Measurements from ENCODE around the gene SMAD9. TPM values are rescaled to one million over a fixed set of nuclear protein-coding genes. Genes with fewer than 3 reads are reported as not detected.

Gene SMAD9
- total and polyA plus RNA-seq, 2 of the 8 experiments (the other 6 are each of a cell fraction or from before 2014, with no cell fraction given) = 0.45 to 1.0 TPM

DNA sequence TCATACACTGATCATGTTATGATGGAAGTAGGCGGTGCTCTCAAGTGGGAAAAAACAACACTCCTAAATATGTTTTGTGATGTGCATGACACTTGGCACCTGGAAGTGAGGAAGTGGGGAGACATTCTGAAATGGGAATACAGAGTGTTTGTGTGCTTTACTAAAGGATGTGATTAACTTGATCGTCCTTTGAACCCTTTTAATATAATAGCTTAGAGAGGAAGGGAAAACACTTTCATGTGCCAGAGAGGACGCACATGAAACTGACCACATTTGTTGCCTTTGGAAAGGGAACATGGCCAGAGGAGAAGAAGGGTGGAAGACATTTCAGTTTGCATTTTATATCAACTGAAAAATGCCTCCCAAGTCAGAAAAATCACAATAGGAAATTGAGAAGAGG, 31.4 kb downstream of the SMAD9 start:
- H4K91ac ChIP-seq (replicated peaks; ENCODE audit: insufficient read length, low read length) = no peak overlapping the region
- H2AFZ ChIP-seq (ENCODE audit: low read length) = no peak overlapping the region; the same call in 1 of the 2 replicates
- H3K23ac ChIP-seq (ENCODE audit: insufficient read length) = no peak overlapping the region
- H3K79me2 ChIP-seq (ENCODE audit: control insufficient read depth in 1 of 2, insufficient read depth in 2 of 2, low read length in 2 of 2) = no peaks in the 10 kb centered on the region
- 84% methylated on average over 3 of the region's 3 CpGs; no CpG with 5 or more reads in 1 of the 2 experiments for WGBS, 2 experiments (ENCODE audit: extremely low coverage in 1 of 2, insufficient coverage in 1 of 2, insufficient read length in 1 of 2, insufficient replicate concordance in 2 of 2, low coverage in 1 of 2, low lambda C conversion rate in 2 of 2, missing lambda C conversion rate in 1 of 2)
- no peak overlapping the region for H3K4ac ChIP-seq (replicated peaks; ENCODE audit: insufficient read length, low read depth, low read length)
- H2BK5ac ChIP-seq (ENCODE audit: low read depth, low read length) = no peak overlapping the region
- H2BK20ac ChIP-seq (ENCODE audit: low read length) = peak overlapping the region; percentile 21; the same call in 1 of the 2 replicates
- H3K18ac ChIP-seq (ENCODE audit: extremely low read depth, low read length) = peak overlapping the region; percentile 39; the same call in 1 of the 2 replicates
- no peaks in the 10 kb centered on the region for H4K20me1 ChIP-seq (replicated peaks in 1 of 2; ENCODE audit: control insufficient read depth in 1 of 2, insufficient read depth in 2 of 2, low read length in 2 of 2)
- no peak overlapping the region for H3K14ac ChIP-seq (ENCODE audit: insufficient read length)
- no peak overlapping the region for H3K27ac ChIP-seq (ENCODE audit: low read depth, low read length)
- H3K36me3 ChIP-seq (ENCODE audit: control insufficient read depth in 2 of 4, insufficient read depth in 4 of 4, low read length in 3 of 4) = no peaks in the 10 kb centered on the region
- ChIA-PET POLR2A (ENCODE audit: partially characterized antibody) (no interaction called here), CTCF (ENCODE audit: partially characterized antibody) (interaction anchor here (1.5 to 1.8 kb wide), 3 partner anchors 9 to 30 kb away, joined by 3 to 5 read pairs (median 3); no protein-coding TSS in a partner anchor)
- no peak for TF ChIP-seq CTBP2 (IDR thresholded peaks at IDR 0.05; ENCODE audit: borderline replicate concordance, insufficient read depth, insufficient read length, low read length)
- no peak for TF ChIP-seq NRF1 (IDR thresholded peaks at IDR 0.05; ENCODE audit: low read depth, low read length)
- no peak for TF ChIP-seq SIX5 (IDR thresholded peaks at IDR 0.05; ENCODE audit: low read depth, low read length)
- no peak for TF ChIP-seq EGR1 (IDR thresholded peaks at IDR 0.05; ENCODE audit: borderline replicate concordance, low read depth, low read length)
- TF ChIP-seq TEAD4 (IDR thresholded peaks at IDR 0.05; ENCODE audit: low read depth, low read length) = no peak
- TF ChIP-seq EP300 (IDR thresholded peaks at IDR 0.05; ENCODE audit: borderline replicate concordance in 1 of 2, low read depth in 2 of 2, low read length in 2 of 2) = no peak
- no peak for TF ChIP-seq CEBPB (IDR thresholded peaks at IDR 0.05; ENCODE audit: low read depth, low read length)
- H2AK5ac ChIP-seq (ENCODE audit: low read depth, low read length) = no peak overlapping the region
- no peak overlapping the region for H2BK12ac ChIP-seq (ENCODE audit: low read depth, low read length)
- peaks cover 3 to 10% (median 6%) of the 10 kb centered on the region in 4 experiments for H3K4me1 ChIP-seq (replicated peaks in 1 of 4; ENCODE audit: control insufficient read depth in 3 of 4, insufficient read depth in 4 of 4, low read length in 3 of 4)
- H4K8ac ChIP-seq (ENCODE audit: extremely low read depth, insufficient read depth, low read length) = no peak overlapping the region
- no peaks in the 10 kb centered on the region for H3K9me3 ChIP-seq (ENCODE audit: insufficient read depth in 2 of 2, low read depth in 1 of 2, low read length in 1 of 2)
- no peak overlapping the region for H3K9ac ChIP-seq (replicated peaks in 1 of 4; ENCODE audit: extremely low read depth in 1 of 4, low read depth in 3 of 4, low read length in 3 of 4)
- H3K27me3 ChIP-seq (replicated peaks in 1 of 4; ENCODE audit: control insufficient read depth in 3 of 4, extremely low read depth in 1 of 4, insufficient read depth in 3 of 4, low read length in 3 of 4) = no peaks in the 10 kb centered on the region; a peak in 1 of 7 replicates
- H2BK120ac ChIP-seq (replicated peaks; ENCODE audit: low read depth, low read length) = no peak overlapping the region
- peaks cover 2% of the 10 kb centered on the region; the same call in 1 of the 2 replicates for H3K23me2 ChIP-seq (ENCODE audit: low read depth, low read length)
- no peak overlapping the region for H4K5ac ChIP-seq (ENCODE audit: insufficient read length, low read depth, low read length)
- H3K79me1 ChIP-seq (ENCODE audit: low read depth, low read length) = no peaks in the 10 kb centered on the region
- no peak overlapping the region for H3K4me3 ChIP-seq (ENCODE audit: extremely low read depth in 1 of 4, insufficient read depth in 2 of 4, low read depth in 3 of 4, low read length in 4 of 4)
- H3K4me2 ChIP-seq (ENCODE audit: insufficient read depth in 1 of 2, low read depth in 2 of 2, low read length in 2 of 2) = peak overlapping the region in 1 of 2 experiments; percentile 74; a peak in 1 of 4 replicates
- no peak overlapping the region for H2BK15ac ChIP-seq (ENCODE audit: low read length)
- DNase-seq (ENCODE audit: low read depth in 1 of 2, low spot score in 2 of 2) (no peak), FAIRE-seq (no peak)
- no peak overlapping the region for H3K56ac ChIP-seq (replicated peaks; ENCODE audit: insufficient read length, low read depth, low read length)
